ENCODE data around the gene C19orf25.

The C19orf25 gene

DNA sequence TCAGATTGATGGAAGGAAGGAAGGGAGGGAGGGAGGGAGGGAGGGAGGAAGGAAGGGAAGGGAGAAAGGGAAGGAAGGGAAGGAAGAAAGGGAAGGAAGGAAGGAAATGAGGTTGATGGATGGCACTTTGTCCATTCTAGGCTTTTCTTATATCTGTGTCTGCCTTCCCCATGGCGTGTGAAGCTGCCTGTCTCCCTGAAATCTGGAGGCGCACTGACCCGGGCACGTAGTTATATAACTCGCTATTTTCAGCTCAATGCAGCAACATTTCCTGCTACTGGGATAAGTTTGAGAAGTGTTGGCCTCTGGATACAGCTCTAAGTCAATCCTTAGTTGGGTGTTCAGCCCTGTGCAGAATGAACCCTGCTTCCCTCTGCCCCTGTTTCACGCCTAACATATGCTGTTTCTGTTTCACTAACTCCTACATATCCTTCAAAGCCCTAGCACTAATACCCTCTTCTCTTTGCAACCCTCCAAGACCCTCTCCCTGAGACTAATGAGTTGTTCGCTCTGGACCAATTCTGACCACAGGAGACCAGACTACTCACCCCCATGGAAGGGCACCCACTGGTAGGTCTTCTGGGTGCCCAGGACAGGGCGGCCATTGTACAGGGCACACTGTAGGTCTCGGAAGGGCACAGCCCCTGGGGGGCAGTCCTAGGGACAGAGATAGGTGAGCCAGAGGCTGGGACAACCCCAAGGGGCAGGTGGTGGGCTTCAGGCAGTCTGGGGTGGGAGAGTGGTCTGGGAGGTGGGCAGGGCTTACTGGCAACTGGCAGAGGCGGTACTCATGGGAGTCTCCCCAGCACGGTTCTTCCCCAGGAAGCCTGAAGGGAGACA, 30.8 kb upstream of the C19orf25 start:
- CTCF ChIA-PET = no interaction called here
- POLR2A ChIA-PET = no interaction called here

GRCh38 chr19:1508507-1508856, 29.5 kb upstream of the C19orf25 start:
- ChIA-PET CTCF (interaction anchor here (1.0 kb wide), 1 partner anchor 23 kb away, joined by 4 read pairs; no protein-coding TSS in a partner anchor), POLR2A (no interaction called here)
- no peak for TF ChIP-seq CTCF (IDR thresholded peaks at IDR 0.05; ENCODE audit: control extremely low read depth, extremely low read depth, low read depth, missing control alignments)
- DNase-seq (ENCODE audit: extremely low spot score) = no peak

More for the DNA sequence above, 30.8 kb upstream of the C19orf25 start:
- no peak for DNase-seq (ENCODE audit: extremely low spot score)
- no peak for TF ChIP-seq CTCF (IDR thresholded peaks at IDR 0.05; ENCODE audit: control extremely low read depth, extremely low read depth, low read depth, missing control alignments)

DNA sequence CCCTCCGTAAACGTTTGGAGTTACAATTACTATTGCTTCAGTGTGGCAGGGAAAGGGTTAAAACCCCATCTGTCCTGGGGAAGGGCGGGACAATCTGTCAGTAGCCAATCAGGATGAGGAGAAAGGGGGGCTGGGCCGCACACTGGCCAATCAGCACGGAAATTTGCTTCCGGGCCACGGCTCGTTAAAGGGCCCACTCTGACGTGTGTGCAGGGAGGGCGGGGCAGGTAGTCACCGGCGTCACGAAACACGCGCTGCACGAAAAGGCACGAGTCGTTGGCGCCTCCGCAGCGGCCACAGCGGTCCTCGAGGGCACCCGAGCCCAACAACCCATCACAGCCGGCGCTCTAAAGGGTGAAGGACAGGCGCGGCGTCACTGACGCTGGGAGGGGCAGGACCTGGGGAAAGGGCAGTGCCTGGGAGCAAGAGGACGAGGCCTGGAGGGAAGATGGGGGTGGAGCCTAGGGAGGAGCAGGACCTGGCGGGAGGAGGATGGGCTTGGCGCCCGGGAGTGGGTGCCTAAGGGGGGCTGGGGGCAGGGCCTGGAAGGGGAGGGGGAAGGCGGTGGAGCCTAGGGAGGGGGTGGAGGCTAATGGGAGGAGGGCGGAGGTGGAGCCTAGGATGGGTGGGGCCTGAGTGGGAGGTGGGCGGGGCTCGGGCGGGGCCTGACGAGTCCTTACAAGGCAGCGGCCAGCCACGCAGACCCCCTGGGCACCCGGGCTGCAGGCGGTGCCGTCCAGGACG, 28.9 kb upstream of the C19orf25 start:
- CTCF ChIA-PET = interaction anchor here (1.0 kb wide), 1 partner anchor 22 kb away, joined by 4 read pairs; no protein-coding TSS in a partner anchor

GRCh38 chr19:1507192-1507660, 28.2 kb upstream of the C19orf25 start:
- CTCF ChIA-PET = no interaction called here
- POLR2A ChIA-PET = no interaction called here
- no peak for TF ChIP-seq CTCF (IDR thresholded peaks at IDR 0.05; ENCODE audit: control extremely low read depth, extremely low read depth, low read depth, missing control alignments)
- no peak for DNase-seq (ENCODE audit: extremely low spot score)

More for the DNA sequence above, 28.9 kb upstream of the C19orf25 start:
- DNase-seq (ENCODE audit: extremely low spot score) = peak; percentile 93
- POLR2A ChIA-PET = no interaction called here
- TF ChIP-seq CTCF (IDR thresholded peaks at IDR 0.05; ENCODE audit: control extremely low read depth, extremely low read depth, low read depth, missing control alignments) = no peak

- POLR2A ChIA-PET = no interaction called here
- CTCF ChIA-PET = interaction anchor here (1.7 kb wide), 1 partner anchor 61 kb away, joined by 6 read pairs; no protein-coding TSS in a partner anchor
- TF ChIP-seq CTCF (IDR thresholded peaks at IDR 0.05; ENCODE audit: control extremely low read depth, extremely low read depth, low read depth, missing control alignments) = no peak
- DNase-seq (ENCODE audit: extremely low spot score) = no peak
Observed at GRCh38 chr19:1505991-1506881, 27.2 kb upstream of the C19orf25 start.

GRCh38 chr19:1505012-1505411, 26.0 kb upstream of the C19orf25 start:
- TF ChIP-seq CTCF (IDR thresholded peaks at IDR 0.05; ENCODE audit: control extremely low read depth, extremely low read depth, low read depth, missing control alignments) = no peak
- DNase-seq (ENCODE audit: extremely low spot score) = no peak
- ChIA-PET CTCF (interaction anchor here (0.7 kb wide), 1 partner anchor 195 kb away, joined by 3 read pairs; no protein-coding TSS in a partner anchor), POLR2A (no interaction called here)

Measured in GM10248 (cell line).